GM18526 (cell line): Measurements from ENCODE around the gene UBE3B.

Experiments
- POLR2A ChIP-seq: IDR thresholded peaks from 3 replicates; pipeline ENCODE4 v1.6.1; 2011; ENCODE audit not compliant: insufficient read length; ENCODE audit errors: extremely low read depth

The UBE3B gene

GRCh38 chr12:109573914-109574244, 96.4 kb downstream of the UBE3B start:
- TF ChIP-seq POLR2A = no peak

GRCh38 chr12:109575683-109576082, 98.2 kb downstream of the UBE3B start:
- no peak for TF ChIP-seq POLR2A

GRCh38 chr12:109577311-109577710, 99.9 kb downstream of the UBE3B start:
- no peak for TF ChIP-seq POLR2A

- TF ChIP-seq POLR2A = no peak
Measured at GRCh38 chr12:109578330-109578927, 101.0 kb downstream of the UBE3B start.

- no peak for TF ChIP-seq POLR2A
Measured at GRCh38 chr12:109579639-109580038, 102.2 kb downstream of the UBE3B start.

GRCh38 chr12:109580272-109580671, 102.8 kb downstream of the UBE3B start:
- no peak for TF ChIP-seq POLR2A

GRCh38 chr12:109580684-109581333, 103.4 kb downstream of the UBE3B start:
- TF ChIP-seq POLR2A = no peak

GRCh38 chr12:109581334-109581691, 103.9 kb downstream of the UBE3B start:
- no peak for TF ChIP-seq POLR2A

- TF ChIP-seq POLR2A = no peak
Measured at GRCh38 chr12:109581856-109582255, 104.4 kb downstream of the UBE3B start.

- TF ChIP-seq POLR2A = no peak
Measured at GRCh38 chr12:109582636-109583035, 105.2 kb downstream of the UBE3B start.

GRCh38 chr12:109583733-109584132, 106.3 kb downstream of the UBE3B start:
- no peak for TF ChIP-seq POLR2A
